HG03066 (cell line): Measurements from ENCODE around the gene CUX1.
"Not testable (repeated sequence)": the region's sequence is repeated elsewhere in the genome, so short reads cannot be mapped to it uniquely, and the experiment has no call there.

Experiments used
- ATAC-seq: cut with Tn5 transposase; IDR thresholded peaks from one replicate; pipeline ENCODE4 v1.9.1; 2021; ENCODE audit warnings: low read depth; ENCODE audit not compliant: unreplicated experiment

Gene CUX1

DNA sequence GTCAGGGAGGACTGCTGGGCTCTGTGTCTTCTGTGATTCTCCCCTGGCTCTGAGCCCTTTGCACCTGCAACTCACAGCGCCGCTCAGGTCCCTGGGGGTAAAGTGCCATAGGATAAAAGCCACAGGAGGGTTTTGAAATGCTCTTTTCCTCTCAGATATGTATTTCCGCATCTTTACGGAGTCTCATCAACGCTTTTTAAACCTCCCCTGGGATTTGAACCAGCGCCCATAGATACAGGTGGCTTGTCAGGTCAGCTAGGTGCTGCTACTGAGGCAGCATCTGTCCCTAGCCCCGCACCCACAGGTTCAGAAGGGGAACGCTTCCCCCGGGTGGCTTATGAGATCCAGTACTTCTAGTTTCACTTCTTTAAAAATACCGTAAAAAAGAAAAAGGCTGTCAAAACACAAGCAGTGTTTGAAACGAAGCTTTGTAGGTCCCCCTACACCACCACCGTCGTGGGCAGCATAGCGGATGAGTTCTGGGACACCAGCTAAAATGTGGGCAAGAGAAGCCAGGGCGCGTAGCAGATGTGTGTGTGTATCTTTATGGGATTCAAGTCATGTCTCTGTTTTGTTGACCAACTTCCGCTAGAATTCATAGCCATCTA, 173.5 kb downstream of the CUX1 start:
- peak; percentile 87 for ATAC-seq

DNA sequence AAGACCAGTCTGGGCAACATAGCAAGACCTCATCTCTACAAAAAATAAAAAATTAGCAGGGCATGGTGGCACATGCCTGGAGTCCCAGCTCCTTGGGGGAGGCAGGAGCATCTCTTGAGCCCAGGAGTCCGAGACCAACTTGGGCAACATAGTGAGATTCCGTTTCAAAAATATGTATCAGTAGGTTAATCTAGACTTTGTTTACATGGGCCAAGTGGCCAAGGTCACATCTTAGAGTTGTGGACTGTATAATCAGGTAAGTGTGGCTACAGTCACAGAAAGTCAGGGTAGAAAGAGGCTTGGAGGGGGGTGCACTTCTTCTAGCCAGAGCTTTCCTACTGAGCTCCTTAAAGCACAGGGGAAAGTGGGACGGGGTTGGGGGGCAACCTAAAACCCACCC, 174.4 kb downstream of the CUX1 start:
- ATAC-seq: no peak

DNA sequence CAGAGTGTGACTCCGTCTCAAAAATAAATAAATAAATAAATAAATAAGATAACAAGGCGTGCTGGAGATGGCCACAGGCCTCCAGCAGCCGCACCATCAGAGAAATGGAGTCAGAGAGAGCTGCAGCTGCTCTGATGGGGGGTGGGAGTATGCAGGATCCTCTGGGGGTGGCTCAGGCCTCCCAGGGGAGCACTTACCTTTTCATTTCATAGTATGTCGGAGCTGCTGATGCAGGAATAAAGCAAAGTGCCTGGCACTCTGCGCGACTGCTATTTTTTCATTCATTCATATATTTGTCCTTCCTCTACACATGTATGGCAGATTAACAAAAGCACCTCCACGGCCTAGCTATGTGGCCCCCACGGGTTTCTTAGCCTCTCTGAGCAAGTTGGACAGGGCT, 175.9 kb downstream of the CUX1 start:
- no peak for ATAC-seq

DNA sequence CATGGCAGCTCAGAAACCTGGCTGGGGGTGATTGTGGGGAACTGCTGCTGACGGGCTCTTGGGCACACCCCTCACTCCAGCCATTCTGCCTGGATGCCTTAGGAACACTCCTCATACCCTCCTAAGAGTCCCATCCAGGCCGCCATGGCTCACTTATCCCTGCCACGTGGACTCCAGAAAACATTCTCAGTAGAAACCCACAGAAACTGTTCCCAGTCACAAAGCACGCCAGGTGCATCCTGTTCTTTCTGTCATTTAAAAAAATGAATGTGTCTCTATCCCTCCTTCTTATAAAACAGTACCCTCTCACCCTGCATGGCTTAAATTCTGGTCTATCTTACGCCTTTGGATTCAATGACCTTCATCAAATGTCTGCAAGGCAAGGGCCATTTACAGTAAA, 177.7 kb downstream of the CUX1 start:
- no peak for ATAC-seq

DNA sequence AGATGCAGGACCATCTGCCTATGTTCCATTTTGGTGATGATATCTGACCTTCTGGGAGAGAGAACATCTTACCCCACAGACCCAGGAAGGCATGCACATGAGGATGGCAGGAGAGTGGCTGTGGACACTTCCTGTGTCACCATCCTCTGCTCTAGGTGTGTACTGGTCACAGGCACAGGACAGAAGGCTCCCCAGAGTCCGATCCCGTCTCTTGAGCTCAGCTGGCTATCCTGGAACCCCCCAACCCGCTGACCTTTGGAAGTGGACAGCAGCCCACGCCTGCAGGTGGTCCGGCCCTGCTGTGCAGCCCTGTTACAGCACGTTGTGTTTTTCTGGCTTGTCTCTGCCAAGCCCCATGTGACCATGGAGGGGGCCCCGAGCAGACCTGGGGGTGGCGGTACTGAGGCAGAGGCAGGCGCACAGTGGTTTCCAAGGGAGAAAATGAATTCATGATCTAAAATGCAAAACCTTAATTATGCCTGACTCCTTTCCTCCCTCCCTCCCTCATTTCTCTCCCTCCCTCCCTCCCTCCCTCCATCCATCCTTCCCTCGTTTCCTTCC, 178.8 kb downstream of the CUX1 start:
- no peak for ATAC-seq

DNA sequence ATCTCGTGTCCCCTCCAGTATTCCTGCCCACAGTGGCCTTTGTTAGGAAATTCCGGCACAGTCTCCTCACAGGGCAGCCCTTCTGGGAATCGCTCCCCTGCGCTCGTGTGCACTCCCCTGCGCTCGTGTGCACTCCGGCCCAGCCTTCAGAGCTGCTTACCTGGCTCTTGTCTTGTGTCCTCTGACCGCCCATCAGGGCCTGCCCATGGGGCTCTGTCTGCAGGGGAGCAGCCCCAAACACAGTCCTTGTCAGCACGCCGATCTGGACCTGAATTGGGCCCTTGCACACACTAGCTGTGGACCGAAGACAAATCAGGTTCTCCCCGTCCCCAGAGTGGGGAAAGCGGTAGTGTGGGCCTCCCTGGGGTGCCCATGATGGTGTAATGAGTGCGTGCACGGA, 179.4 kb downstream of the CUX1 start:
- no peak for ATAC-seq

DNA sequence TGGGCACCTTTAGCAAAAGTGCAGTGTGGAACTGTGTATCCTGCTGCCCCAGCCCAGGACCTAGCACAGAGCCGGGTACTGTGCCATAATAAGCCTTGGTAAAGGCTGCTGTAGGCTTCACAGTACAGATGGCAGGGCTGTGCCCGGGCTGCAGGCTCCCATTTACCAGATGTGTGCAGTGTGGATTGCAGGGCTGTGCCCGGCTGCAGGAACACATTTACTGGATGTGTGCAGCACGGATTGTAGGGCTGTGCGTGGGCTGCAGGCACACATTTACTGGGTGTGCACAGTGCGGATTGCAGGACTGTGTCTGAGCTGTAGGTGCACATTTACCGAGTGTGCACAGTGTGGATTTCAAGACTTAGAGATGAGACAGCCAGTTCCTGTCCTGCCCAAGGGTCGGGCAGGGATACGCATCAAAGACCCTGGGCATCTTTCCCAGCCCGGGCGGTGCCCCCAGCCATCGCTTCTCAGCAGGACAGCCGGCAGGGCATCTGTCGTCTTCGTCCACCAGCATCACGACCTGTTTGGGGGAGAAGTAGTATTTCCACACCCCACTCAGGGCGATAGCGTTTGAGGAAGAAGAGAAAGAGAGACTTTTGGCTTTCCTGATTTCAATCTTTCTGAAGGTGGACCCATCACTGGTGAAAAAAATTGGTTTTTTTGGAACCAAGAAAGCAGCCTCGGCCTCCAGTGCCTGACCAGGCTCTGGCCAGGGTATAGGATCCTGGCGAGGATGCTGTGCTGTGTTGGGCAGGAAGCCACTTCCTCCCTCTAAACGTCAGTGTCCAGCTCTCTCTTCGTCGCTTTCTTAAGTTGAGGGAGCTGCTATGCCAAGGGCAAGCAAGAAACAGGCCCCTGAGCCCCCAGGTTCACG, 180.8 kb downstream of the CUX1 start:
- no peak for ATAC-seq

DNA sequence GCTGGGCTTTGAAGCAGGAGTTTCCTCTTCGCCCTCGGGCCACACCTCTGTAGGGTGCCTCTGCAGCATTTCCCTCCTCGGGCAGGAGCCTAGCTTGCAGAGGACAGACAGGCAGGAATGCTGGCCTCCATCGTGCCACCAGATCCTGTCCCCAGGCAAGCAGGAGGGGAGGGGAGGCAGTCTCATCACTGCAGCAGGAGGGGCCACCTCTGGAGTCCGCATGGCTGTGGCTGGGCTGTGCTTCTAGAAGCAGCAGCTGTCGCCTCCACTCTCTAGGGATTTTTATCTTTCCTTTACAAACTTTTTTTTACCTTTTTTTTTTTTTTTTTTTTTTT, 181.4 kb downstream of the CUX1 start:
- ATAC-seq: no peak

DNA sequence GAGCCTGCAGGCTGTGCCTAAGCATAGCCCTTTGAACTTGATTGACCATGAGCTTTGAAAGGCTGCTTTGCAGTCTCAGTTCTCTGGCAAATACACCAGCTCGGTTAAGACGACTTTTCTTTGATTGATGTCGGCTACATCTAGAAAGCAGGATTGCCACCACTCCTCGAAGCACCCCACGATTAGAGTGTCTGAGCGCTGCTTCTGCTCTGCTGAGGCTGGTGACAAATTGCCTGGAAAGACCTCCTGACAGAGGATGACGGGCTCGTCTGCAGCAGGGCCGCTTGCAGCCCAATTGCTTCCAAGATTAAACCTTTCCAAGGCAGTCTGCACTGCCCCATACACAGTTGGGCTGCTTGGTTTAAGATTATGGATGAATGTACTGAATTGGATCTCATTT, 182.0 kb downstream of the CUX1 start:
- no peak for ATAC-seq

DNA sequence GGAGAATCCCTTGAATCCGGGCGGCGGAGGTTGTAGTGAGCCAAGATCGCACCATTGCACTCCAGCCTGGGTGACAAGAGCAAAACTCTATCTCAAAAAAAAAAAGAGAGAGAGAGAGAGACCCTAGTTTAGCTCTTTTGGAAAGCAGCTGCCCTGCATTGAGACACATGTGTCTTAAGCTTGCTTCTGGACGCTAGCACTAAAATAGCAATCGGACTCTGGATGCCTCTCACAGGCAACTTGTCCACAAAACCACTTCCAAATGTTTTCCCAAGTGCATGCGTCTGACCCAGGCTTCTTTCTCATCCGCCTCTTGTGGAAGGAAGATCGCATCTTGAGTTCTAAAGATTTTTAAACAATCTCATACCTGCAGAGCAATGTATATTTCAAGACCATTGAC, 182.7 kb downstream of the CUX1 start:
- no peak for ATAC-seq

DNA sequence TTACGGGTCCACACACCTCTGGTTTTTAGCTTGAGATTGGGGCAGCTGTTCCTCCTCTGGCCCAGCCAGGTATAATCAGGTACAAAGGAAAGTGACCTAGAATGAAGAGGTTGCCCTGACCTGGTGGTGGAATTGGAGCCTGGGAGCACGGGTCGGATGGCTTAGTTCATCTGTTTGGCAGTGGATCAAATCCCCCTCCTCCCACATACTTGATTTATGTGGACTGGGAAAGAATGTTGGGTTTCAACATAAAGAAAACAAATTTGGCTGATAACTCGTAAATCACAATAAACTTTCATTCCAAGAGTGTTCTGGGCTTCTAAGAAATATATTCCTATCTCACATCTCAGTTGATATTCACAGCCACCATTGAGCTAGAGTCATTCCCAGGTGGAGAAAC, 186.8 kb downstream of the CUX1 start:
- no peak for ATAC-seq

DNA sequence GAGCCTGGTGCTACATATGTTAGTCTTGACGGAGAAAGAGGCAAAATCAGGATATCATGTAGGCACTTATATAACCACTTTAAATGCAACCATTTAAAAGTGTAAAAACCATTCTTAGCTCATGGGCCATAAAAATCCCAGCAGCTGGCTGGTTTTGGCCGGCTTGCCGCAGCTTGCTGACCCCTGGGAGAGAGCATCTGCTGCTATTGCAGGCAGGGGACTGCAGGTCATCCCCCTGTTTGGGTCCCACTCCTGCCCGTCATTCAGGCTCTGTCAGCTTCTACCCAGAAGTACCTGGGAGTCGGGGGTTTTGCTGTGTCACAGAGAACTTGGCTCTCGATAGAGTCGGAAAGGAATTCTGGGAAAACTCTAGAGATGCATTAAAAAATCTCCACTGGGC, 187.4 kb downstream of the CUX1 start:
- no peak for ATAC-seq

DNA sequence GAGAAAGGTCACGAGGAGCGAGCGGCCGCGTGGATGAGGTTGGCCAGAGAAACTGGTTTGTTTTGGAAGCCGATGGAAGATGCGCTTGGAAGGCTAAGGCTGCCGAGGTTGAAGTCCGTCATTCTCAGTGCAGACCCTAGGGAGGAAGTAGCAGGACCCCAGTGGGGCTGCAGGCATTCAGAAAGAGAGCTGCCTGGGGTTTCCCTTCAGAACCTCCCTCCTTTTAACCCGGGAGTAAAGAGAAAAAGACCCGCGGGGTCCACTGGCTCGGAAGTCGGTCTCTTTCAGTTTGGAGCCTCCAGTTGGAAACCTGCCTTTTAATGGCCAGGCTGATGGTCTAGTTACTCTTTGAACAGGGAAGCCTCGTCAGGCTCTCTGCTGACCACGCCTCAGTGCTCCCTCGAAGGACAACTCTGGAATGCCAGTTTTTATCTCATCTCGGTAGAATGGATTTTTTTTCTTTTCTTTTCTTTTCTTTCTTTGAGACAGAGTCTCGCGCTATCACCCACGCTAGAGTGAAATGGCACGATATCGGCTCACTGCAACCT, 188.6 kb downstream of the CUX1 start:
- ATAC-seq: no peak

DNA sequence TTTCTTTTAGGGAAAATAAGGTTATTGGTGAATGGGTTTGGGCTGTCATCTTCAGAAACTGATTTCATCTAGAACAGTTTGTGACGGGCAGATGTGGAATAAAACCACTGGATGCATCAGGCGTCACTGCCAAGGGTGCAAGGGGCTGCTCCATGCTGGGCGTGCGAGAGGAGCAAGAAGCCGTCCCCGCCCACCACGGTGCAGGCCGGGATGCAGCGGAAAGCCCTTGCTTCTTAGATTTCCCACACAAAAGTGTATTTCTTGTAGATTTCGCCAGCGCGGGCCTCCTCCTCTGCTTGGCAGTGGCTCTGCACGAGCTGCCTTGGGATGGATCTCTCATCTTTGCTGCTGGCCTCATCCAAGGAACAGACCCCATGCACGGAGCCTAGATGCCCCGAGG, 189.3 kb downstream of the CUX1 start:
- no peak for ATAC-seq

DNA sequence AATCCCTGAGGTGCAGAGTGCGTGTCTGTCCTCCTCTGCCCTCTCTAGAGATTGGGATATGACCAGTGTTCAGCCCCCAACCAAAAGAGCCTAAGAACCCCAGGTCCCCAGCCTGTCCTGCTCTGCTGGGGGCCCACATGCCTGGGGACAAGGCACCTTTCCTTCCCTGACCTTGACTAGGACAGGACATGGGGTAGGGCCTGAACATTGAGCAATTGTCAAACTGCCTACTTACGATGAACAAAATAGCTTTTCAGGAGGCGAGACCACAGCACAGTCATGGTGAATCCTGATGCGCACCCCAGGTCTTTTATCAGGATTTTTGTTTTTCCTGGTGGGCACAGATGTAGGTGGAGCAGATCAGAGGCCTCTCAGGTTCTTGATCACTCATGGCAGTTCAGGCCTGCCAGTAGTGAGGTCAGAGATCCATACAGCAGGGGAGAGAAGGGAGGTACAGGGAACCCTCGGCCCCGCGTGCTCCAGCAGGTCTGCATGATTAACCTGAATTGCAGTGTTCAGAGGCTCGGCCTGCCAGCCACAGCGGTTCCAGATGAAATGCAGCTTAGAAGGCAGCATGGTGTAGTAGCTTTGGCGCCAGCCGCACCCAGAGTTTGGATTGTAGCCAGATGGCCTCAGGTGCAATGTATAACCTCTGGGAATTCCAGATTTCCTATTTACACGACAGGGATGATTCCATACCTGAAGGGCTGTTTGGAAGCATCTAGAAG, 191.3 kb downstream of the CUX1 start:
- no peak for ATAC-seq

DNA sequence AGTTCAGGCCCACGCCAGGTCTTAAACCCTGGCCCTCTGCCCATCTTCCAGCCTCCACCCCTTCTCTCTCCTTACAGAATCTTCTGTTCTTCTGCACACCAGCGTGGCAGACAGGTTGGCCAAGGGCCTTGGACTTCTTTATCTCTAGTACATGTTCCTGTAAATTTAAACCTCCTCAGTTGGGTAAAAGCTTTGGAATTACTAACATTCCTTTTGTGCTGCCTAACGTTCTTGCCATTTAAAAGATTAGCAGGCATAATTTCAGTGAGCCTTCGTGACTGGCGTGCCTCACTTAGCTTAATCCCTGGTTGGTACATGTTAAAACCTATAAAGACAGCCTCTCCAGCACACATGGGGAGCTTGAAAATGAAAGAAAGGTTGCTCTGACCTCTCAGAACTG, 192.2 kb downstream of the CUX1 start:
- no peak for ATAC-seq

DNA sequence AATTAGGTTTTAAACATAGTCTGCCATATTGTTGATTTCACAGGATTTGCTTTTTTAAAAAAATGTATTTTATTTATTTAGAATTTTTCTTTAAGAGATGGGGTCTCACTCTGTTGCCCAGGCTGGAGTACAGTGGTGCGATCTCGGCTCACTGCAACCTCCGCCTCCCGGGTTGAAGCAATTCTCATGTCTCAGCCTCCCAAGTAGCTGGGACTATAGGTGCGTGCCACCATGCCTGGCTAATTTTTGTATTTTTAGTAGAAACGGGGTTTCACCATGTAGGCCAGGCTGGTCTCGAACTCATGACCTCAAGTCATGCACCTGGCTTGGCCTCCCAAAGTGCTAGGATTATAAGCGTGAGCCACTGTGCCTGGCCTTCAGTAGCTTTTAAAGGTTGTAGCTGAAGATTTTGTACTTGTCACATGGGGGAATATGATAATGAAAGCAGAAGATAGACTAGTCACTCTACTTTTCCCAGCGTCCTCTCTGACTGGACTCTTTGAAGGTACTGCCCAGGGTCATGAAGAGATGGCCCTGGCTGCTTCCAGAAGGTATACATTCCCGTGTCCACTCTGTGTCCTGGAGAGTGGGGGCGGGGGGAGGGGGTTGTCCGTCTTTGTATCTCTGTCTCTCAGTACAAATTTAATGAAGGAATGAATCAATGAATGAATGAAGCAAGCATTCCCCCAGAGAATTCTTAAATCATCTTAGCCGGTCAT, 194.8 kb downstream of the CUX1 start:
- ATAC-seq: not testable (repeated sequence)

DNA sequence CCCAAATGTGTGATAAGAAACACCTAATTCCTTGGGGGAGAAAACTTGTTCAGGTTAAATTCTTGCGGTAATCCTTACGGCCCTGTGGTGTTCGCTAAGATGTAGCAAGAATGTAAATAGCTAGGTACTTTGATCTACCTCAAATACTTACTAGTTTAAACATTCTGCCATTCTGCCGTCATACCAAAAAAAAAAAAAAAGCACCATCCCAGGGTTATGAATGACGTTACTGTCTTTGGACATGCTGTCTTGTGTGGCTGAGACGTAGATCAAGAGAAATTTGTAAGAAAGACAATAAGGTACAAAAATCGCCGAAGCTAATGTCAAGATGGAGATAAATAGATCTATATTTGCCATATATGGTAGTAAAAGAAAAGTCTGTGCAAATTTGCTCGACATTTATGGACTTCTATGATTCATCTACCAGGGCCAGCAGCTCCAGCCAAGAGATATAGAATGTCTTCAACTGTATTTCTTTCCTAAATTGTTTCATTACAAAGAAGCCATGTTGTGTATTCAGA, 195.6 kb downstream of the CUX1 start:
- no peak for ATAC-seq

DNA sequence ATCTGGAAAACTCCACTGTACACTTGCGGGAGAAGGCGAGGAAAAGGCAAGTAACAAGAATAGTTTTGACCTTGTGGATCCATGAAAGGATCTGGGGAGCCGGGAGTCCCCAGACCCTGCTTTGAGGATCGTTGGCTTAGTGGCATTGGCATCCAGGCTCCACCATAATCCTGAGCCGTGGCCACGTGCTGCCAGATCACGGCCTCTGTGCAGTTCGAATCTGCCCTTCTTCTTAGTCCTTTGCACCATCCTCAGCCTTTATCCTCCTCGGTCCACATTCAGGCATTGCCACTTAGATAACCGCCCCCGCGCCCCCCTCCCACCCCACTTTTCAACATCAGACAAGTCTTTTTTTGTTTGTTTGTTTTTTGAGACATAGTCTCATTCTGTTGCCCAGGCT, 201.4 kb downstream of the CUX1 start:
- ATAC-seq: no peak

DNA sequence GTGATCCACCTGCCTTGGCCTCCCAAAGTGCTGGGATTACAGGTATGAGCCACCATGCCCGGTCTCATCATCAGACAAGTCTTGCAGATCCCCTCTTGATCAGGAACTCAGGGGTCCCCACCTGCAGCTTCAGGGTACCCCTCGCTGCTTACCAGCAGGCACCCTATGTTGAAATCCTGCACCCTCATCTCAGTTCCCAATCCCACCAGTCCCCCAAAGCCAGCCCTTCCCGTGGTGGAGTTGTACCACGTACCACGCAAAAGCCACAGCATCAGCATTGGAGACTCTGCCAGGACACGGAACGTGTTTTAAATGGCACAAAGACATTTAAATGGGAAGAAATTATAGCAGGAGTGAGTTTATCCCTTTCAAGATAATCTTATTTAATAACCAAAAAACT, 202.0 kb downstream of the CUX1 start:
- ATAC-seq: no peak
